ACC112 (cell line): ENCODE results near the gene TEX22.

Experiments
- H2AFZ ChIP-seq: fragments of 200-600 bp; sonication (generic); one replicate; pipeline ENCODE4 v1.6.0; 2017; ENCODE audit warnings: antibody characterized with exemption, low read length; ENCODE audit not compliant: unreplicated experiment
- H3K27ac ChIP-seq: fragments of 200-600 bp; sonication (generic); 2 replicates; pipeline ENCODE4 v1.5.1; 2014; ENCODE audit warnings: low read depth, mild to moderate bottlenecking, antibody characterized with exemption, low read length, moderate library complexity
- H3K27me3 ChIP-seq: fragments of 200-600 bp; sonication (generic); 2 replicates; pipeline ENCODE4 v1.6.1; 2014; ENCODE audit warnings: mild to moderate bottlenecking, antibody characterized with exemption, low read length, moderate library complexity, mixed read lengths; ENCODE audit not compliant: insufficient read depth
- H3K36me3 ChIP-seq: fragments of 200-600 bp; sonication (generic); 2 replicates; pipeline ENCODE4 v1.6.1; 2016; ENCODE audit warnings: mild to moderate bottlenecking, antibody characterized with exemption, low read length, moderate library complexity, mixed read lengths; ENCODE audit not compliant: insufficient read depth
- H3K4me1 ChIP-seq: fragments of 200-600 bp; sonication (generic); one replicate; pipeline ENCODE4 v1.6.1; 2016; ENCODE audit warnings: low read length, mixed read lengths; ENCODE audit not compliant: insufficient read depth, unreplicated experiment, control insufficient read depth
- H3K4me3 ChIP-seq: fragments of 200-600 bp; sonication (generic); 2 replicates; pipeline ENCODE4 v1.5.1; 2014; ENCODE audit warnings: mild to moderate bottlenecking, low read depth, low read length
- H3K79me2 ChIP-seq: fragments of 200-600 bp; sonication (generic); one replicate; pipeline ENCODE4 v1.6.0; 2016; ENCODE audit warnings: low read length; ENCODE audit not compliant: control insufficient read depth, unreplicated experiment, insufficient read depth

The TEX22 gene

DNA sequence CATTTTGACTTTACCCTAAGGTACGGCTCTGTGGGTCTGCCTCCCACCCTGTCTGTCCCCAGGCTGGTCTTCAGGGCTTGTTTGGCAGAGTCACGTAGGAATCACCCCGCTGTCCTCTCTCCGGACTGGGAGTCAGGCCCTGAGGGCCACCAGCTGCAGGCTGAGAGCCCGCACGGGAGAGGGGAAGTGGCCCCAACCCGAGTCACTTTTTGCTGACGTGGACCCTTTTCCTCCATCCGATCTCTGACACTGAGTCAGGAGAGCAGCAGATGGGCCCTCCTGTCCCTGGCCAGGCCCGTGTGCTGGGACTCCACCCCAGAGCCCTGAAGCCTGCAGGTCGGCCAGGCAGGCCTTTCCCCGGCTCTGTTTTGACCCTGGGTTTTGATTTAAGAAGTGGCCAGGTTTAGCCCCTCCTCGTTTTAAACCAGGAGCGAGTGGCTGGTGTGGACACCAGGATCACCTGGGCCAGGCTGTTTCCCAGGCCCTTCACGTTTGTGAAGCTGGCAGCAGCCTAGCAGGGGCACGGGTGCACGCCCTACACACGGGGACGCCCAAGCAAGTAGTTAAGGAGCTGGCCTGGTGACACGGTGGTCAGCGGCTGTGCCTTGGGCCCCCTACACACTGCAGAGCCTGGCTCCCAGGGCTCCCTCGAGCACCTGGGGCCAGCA, 12.5 kb upstream of the TEX22 start:
- H2AFZ ChIP-seq: no peak overlapping the region
- no peaks in the 10 kb centered on the region for H3K79me2 ChIP-seq
- H3K36me3 ChIP-seq: no peaks in the 10 kb centered on the region; the same call in 1 of the 2 replicates
- H3K4me3 ChIP-seq: no peak overlapping the region
- no peaks in the 10 kb centered on the region for H3K27me3 ChIP-seq
- H3K4me1 ChIP-seq: no peaks in the 10 kb centered on the region
- H3K27ac ChIP-seq: no peak overlapping the region

DNA sequence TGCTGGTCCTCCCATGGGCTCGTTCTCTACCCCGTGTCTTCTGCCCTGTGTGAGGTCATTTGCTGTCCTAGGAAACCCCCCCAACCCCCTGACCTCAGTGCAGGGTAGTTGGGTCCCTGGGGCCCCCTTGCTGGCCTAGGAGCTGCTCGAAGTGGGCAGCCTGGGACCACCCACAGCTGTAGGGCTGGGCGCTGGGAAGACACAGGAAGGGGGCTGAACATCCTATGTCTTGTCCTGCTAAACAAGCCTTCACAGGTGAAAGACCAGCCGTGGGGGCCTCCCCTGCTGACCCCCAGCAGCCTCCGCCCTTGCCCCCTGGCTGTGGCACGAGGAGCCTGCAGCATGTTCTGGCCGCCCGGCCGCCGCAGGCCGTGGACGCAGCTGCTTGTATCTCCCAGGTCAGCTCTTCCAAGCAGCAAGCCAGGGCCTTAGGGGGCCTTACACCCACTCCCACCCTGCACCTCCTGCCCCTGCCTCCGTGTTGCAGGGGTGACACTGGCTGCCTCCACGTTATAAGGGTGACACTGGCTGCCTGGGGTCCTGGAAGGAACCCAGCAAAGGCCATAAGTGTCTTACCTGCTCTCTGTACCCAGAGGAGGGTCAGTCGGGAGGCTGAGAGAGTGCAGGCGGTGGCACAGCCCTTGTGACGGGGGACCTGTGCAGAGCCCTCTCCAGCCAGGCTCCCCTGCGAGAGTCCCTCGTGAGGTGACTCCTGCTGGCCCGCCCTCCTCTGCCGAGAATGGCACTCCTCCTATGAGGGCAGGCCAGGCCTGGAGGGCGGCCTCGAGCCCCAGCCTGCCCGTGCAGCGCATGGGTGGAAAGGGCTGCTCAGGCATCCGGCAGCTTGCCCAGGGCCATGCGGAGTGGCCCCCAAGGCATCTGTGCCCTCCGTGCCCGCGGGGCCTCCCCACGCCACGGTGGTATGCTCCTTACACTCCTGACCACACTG, 11.5 kb upstream of the TEX22 start:
- Histone ChIP-seq H3K36me3 (no peaks in the 10 kb centered on the region; the same call in 1 of the 2 replicates), H2AFZ (no peak overlapping the region), H3K27me3 (no peaks in the 10 kb centered on the region), H3K79me2 (no peaks in the 10 kb centered on the region), H3K27ac (no peak overlapping the region), H3K4me3 (no peak overlapping the region), H3K4me1 (no peaks in the 10 kb centered on the region)

GRCh38 chr14:105387530-105387922, 10.8 kb upstream of the TEX22 start:
- H3K27ac ChIP-seq: no peak overlapping the region
- no peaks in the 10 kb centered on the region for H3K36me3 ChIP-seq

DNA sequence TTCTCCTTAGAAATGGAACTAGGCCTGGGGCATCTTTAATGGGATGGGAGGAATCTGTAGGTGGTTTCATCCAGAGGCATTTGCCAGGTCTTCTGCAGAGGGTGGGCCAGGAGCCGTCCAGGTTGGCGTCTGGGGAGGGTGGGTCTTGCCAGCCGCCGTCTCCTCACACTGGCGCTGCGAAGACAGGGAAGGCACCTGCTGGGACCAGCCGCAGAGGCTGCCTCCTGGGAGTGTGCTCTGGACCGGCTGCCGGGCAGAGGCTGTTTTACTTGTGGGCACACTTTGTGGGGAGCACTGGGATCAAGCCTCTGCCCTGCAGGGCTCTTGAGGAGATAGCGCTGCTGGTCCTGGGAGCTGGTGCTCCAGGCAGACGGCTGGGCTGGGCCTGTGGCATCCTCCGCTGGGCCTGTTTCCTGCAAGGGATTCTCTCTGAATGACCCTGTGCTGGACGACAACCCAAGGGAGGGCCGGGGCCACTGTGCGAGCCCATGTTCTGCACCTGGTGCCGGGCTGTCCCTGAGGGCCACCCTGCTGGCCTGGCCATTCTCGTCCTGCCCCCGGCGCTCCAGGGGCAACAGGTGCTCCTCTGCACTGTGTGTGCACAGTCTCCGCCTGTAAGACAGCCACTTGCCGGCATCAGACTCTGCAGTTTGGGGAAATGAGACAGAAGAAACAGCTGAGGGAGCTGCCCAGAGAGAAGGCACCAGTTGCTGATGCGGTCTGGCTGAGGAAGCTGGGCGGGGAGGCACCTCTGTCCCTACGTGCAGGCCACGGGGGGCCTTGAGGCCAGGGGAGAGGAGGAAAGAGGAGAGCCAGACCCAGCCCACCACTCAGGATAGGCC, 10.0 kb upstream of the TEX22 start:
- no peaks in the 10 kb centered on the region for H3K27me3 ChIP-seq
- H3K4me1 ChIP-seq: no peaks in the 10 kb centered on the region
- no peaks in the 10 kb centered on the region for H3K79me2 ChIP-seq
- H3K36me3 ChIP-seq: no peaks in the 10 kb centered on the region
- H3K4me3 ChIP-seq: no peak overlapping the region
- no peak overlapping the region for H3K27ac ChIP-seq
- no peak overlapping the region for H2AFZ ChIP-seq

More at GRCh38 chr14:105387530-105387922, 10.8 kb upstream of the TEX22 start:
- no peak overlapping the region for H2AFZ ChIP-seq
- H3K4me3 ChIP-seq: no peak overlapping the region
- H3K4me1 ChIP-seq: no peaks in the 10 kb centered on the region
- H3K79me2 ChIP-seq: no peaks in the 10 kb centered on the region
- H3K27me3 ChIP-seq: no peaks in the 10 kb centered on the region

DNA sequence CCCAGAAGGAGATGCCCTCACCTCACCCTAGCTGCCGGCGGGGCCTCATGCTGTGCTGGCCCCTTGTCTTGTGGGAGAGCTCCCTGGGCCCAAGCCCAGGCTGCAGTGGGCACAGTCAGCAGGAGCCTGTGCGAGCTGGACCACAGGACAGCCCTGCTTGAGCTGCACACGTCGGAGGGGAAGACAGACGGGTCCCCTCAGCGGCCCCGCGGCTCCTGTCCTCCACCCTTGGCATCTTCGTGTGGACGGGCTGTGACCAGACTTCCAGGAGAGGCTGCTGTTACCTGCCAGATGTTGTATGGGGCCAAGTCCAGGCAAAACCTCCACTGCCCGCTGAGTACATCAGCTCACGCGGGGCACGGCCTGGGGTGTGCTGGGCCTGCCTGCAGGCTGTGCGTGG, 9.4 kb upstream of the TEX22 start:
- H3K4me3 ChIP-seq: no peak overlapping the region
- no peak overlapping the region for H3K27ac ChIP-seq

GRCh38 chr14:105389534-105389933, 8.8 kb upstream of the TEX22 start:
- H3K27ac ChIP-seq: no peak overlapping the region
- no peaks in the 10 kb centered on the region for H3K4me1 ChIP-seq
- H3K4me3 ChIP-seq: no peak overlapping the region
- H3K27me3 ChIP-seq: no peaks in the 10 kb centered on the region
- no peaks in the 10 kb centered on the region for H3K79me2 ChIP-seq
- no peak overlapping the region for H2AFZ ChIP-seq
- H3K36me3 ChIP-seq: no peaks in the 10 kb centered on the region

More for the DNA sequence above, 9.4 kb upstream of the TEX22 start:
- H3K27me3 ChIP-seq: no peaks in the 10 kb centered on the region
- no peaks in the 10 kb centered on the region for H3K36me3 ChIP-seq
- no peaks in the 10 kb centered on the region for H3K79me2 ChIP-seq
- H2AFZ ChIP-seq: no peak overlapping the region
- H3K4me1 ChIP-seq: no peaks in the 10 kb centered on the region

DNA sequence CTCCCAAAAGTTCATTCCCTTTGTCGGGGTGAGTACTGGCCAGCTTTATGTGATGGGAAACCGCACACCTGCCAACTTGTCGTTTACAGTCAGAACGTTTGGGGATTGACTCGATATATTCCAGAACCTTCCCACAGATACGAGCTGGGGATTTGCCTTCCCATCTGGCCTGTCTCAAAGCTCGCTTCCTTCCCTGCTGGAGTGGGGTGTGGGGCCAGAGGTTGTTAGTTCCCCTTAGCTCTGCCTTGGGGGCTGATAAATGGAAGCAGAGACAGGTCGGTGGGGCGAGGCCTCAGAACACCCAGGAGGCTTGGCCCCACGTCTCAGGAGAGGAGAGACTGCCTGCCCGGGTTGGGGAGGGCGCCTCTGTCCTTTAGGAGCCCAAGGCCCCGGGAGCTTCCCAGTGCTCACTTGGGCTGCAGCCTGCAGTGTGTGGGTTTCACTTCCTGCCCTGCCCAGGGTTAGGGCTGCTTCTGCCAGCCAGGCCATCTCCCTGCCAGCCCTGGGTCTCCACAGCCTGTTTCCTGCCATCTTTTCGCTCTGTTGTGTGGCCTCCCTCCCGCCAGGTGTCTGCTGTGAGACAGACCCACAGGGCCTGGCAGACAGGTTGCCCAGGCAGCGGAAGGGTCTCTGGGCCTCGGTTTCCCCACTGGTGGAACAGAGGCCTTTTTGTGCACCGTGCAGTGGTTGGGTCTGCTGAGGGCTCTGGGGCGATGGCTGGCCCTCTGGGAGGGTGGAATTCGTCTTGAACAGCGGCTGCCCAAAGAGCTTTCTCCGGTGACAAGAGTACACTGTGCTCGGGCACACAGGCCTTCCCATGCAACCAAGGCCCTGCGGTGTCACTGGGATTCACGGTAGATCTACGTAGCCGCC, 8.1 kb upstream of the TEX22 start:
- Histone ChIP-seq H3K4me3 (no peak overlapping the region), H3K4me1 (no peaks in the 10 kb centered on the region), H3K36me3 (no peaks in the 10 kb centered on the region), H3K27me3 (no peaks in the 10 kb centered on the region), H3K27ac (no peak overlapping the region), H3K79me2 (no peaks in the 10 kb centered on the region), H2AFZ (no peak overlapping the region)

GRCh38 chr14:105390849-105391500, 7.4 kb upstream of the TEX22 start:
- no peaks in the 10 kb centered on the region for H3K36me3 ChIP-seq
- H3K4me1 ChIP-seq: no peaks in the 10 kb centered on the region
- H3K27me3 ChIP-seq: no peaks in the 10 kb centered on the region
- no peaks in the 10 kb centered on the region for H3K79me2 ChIP-seq
- H3K4me3 ChIP-seq: no peak overlapping the region
- no peak overlapping the region for H2AFZ ChIP-seq
- no peak overlapping the region for H3K27ac ChIP-seq

DNA sequence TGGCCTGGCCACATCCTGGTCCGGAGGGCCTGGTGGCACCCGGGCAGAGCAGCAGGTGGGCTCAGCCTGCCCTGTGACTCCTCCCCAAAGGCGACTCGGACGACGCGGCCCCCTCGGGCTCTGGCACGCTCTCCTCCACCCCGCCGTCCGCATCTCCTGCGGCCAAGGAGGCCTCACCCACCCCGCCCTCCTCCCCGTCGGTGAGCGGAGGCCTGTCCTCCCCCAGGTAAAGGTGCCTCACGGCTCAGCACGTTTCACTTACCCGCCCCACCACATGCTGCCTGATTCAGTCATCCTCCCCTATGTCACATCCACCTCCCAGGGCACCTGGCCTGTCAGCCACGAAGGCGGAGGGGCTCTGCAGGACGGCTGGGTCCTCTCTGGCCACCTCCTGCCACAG, 6.8 kb upstream of the TEX22 start:
- Histone ChIP-seq H3K36me3 (no peaks in the 10 kb centered on the region), H3K4me1 (no peaks in the 10 kb centered on the region), H2AFZ (no peak overlapping the region), H3K4me3 (no peak overlapping the region), H3K27ac (no peak overlapping the region), H3K79me2 (no peaks in the 10 kb centered on the region), H3K27me3 (no peaks in the 10 kb centered on the region)
